Measurements from ENCODE around the gene CBX3. TPM values are rescaled to one million over a fixed set of nuclear protein-coding genes. Genes with fewer than 3 reads are reported as not detected.

Gene CBX3
- total RNA-seq, 2 donors from 2014 or later, result 213 to 219 TPM

DNA sequence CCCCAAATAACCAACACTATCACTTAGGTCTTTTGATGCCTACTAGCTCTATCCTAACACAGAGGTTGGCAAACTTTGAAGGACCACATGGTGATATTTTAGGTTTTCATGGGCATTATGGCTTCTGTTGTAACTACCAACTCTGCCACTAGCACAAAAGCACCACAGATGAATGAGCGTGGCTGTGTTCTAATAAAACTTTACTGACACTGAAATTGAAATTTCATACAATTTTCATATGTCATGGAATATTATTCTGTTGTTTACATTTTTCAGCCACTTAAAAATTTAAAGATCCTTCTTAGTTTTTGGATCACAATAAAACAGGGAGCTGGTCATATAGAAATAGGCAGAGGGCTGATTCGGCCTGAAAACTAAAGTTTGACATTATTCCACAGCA lies 26.4 kb downstream of the CBX3 start:
- Histone ChIP-seq H3K9me3 (ENCODE audit: control insufficient read depth, low read length) (no peaks in the 10 kb centered on the region), H3K4me3 (ENCODE audit: low read length) (no peak overlapping the region), H3K36me3 (ENCODE audit: control insufficient read depth, insufficient read depth, low read length) (no peaks in the 10 kb centered on the region), H3K4me1 (ENCODE audit: control insufficient read depth, insufficient read depth, low read length) (no peaks in the 10 kb centered on the region), H3K27ac (ENCODE audit: low read depth, low read length) (no peak overlapping the region), H3K9ac (ENCODE audit: extremely low read depth, low read length, poor library complexity, severe bottlenecking) (no peak overlapping the region), H3K27me3 (ENCODE audit: control insufficient read depth, insufficient read depth, low read length, poor library complexity, severe bottlenecking) (no peaks in the 10 kb centered on the region)
- 100% methylated on average over 2 of the region's 2 CpGs; no CpG with 5 or more reads in 1 of the 2 experiments for WGBS, 2 experiments (ENCODE audit: insufficient coverage in 1 of 2, insufficient read length in 1 of 2)
- Mint-ChIP-seq H3K4me1 (no peaks in the 10 kb centered on the region), H3K4me3 (no peak overlapping the region), H3K9me3 (peaks cover 11% of the 10 kb centered on the region), H3K36me3 (ENCODE audit: low read depth) (no peaks in the 10 kb centered on the region), H3K27ac (no peak overlapping the region), H3K27me3 (ENCODE audit: insufficient read depth) (no peaks in the 10 kb centered on the region)
- no peak for DNase-seq
- TF ChIP-seq, protein P1, sequence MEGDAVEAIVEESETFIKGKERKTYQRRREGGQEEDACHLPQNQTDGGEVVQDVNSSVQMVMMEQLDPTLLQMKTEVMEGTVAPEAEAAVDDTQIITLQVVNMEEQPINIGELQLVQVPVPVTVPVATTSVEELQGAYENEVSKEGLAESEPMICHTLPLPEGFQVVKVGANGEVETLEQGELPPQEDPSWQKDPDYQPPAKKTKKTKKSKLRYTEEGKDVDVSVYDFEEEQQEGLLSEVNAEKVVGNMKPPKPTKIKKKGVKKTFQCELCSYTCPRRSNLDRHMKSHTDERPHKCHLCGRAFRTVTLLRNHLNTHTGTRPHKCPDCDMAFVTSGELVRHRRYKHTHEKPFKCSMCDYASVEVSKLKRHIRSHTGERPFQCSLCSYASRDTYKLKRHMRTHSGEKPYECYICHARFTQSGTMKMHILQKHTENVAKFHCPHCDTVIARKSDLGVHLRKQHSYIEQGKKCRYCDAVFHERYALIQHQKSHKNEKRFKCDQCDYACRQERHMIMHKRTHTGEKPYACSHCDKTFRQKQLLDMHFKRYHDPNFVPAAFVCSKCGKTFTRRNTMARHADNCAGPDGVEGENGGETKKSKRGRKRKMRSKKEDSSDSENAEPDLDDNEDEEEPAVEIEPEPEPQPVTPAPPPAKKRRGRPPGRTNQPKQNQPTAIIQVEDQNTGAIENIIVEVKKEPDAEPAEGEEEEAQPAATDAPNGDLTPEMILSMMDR (conservative IDR thresholded peaks at IDR 0.05), result no peak

DNA sequence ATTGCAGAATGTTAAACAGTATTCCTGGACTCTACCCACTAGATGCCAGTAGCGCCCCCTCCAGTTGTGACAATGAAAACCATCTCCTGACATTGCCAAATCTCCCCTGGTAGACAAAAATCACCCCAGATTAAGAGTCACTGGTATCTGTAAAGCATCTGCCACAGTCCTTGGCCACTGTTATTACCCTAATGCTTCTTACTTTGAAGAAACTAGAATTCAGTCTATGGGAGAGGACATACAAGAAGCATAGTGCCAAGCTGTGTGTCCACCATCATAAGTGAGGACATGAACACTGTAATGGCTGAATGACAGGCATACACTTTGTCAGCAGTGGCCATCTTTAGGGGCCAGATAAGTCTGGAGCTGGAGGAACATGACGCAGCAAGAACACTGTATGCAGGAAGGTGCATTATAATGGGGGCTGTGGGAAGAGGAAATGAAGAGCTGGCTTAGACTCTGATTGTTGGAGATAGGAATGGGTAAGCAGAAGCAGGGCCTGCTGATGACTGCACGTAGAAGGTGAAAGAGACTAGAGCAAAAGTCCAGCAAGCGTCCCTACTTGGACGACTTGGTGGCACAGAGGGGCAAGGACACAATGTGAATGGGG lies 32.5 kb downstream of the CBX3 start:
- Histone ChIP-seq H3K4me1 (ENCODE audit: control insufficient read depth, insufficient read depth, low read length) (no peaks in the 10 kb centered on the region), H3K4me3 (ENCODE audit: low read length) (no peak overlapping the region), H3K9me3 (ENCODE audit: control insufficient read depth, low read length) (no peaks in the 10 kb centered on the region), H3K9ac (ENCODE audit: extremely low read depth, low read length, poor library complexity, severe bottlenecking) (no peak overlapping the region), H3K27me3 (ENCODE audit: control insufficient read depth, insufficient read depth, low read length, poor library complexity, severe bottlenecking) (no peaks in the 10 kb centered on the region), H3K27ac (ENCODE audit: low read depth, low read length) (no peak overlapping the region), H3K36me3 (ENCODE audit: control insufficient read depth, insufficient read depth, low read length) (no peaks in the 10 kb centered on the region)
- Mint-ChIP-seq H3K27me3 (ENCODE audit: insufficient read depth) (no peaks in the 10 kb centered on the region), H3K27ac (no peak overlapping the region), H3K4me1 (no peaks in the 10 kb centered on the region), H3K9me3 (peaks cover 2% of the 10 kb centered on the region), H3K36me3 (ENCODE audit: low read depth) (no peaks in the 10 kb centered on the region), H3K4me3 (no peak overlapping the region)
- DNase-seq, result no peak
- WGBS, 2 experiments (ENCODE audit: insufficient coverage in 1 of 2, insufficient read length in 1 of 2), result 86 to 88% methylated on average over 5 of the region's 5 CpGs
- TF ChIP-seq, protein P1 (conservative IDR thresholded peaks at IDR 0.05), result peak; percentile 35

DNA sequence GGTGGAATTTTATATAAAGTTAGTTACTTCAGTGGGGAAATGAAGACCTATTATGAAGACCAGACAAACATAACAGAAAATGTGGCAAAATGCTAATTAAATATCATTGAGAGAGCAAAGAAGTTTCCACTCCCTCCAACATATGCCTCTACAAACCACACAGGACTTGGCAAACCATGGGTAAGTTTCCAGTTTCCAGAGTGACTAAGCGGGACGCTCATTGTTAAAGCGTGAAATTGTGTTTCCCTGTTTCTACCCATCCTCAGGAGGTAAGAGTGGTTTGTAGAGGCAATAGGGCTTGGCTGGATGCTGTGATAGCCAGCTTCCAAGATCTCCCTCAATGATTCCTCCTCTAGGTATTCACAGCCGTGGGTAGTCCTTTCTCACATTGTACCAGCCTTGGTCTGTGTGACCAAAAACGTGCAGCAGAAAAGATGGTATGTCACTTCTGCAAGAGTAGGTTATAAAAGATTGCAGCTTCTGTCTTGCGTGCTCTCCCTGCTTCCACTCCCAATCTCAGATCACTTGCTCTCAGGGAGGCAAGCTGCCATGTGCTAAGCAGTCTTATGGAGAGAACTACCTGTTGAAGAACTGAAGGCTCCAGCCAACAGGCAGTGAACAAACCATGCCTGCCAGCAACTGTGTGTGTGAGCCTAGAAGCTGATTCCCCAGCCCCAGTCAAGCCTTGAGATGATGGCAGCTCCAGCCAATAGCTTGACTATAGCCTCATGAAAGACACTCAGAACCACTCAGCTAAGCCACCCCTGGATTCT lies 35.7 kb downstream of the CBX3 start:
- no peaks in the 10 kb centered on the region for H3K36me3 ChIP-seq (ENCODE audit: control insufficient read depth, insufficient read depth, low read length)
- DNase-seq, result no peak
- TF ChIP-seq, protein P1 (conservative IDR thresholded peaks at IDR 0.05), result no peak
- H3K4me3 ChIP-seq (ENCODE audit: low read length), result no peak overlapping the region
- no peaks in the 10 kb centered on the region for H3K4me1 ChIP-seq (ENCODE audit: control insufficient read depth, insufficient read depth, low read length)
- no peaks in the 10 kb centered on the region for H3K9me3 ChIP-seq (ENCODE audit: control insufficient read depth, low read length)
- H3K27ac Mint-ChIP-seq, result no peak overlapping the region
- no peak overlapping the region for H3K4me3 Mint-ChIP-seq
- H3K4me1 Mint-ChIP-seq, result no peaks in the 10 kb centered on the region
- H3K27me3 ChIP-seq (ENCODE audit: control insufficient read depth, insufficient read depth, low read length, poor library complexity, severe bottlenecking), result no peaks in the 10 kb centered on the region
- H3K9me3 Mint-ChIP-seq, result no peaks in the 10 kb centered on the region
- H3K36me3 Mint-ChIP-seq (ENCODE audit: low read depth), result no peaks in the 10 kb centered on the region
- no peak overlapping the region for H3K9ac ChIP-seq (ENCODE audit: extremely low read depth, low read length, poor library complexity, severe bottlenecking)
- H3K27ac ChIP-seq (ENCODE audit: low read depth, low read length), result no peak overlapping the region
- WGBS, 2 experiments (ENCODE audit: insufficient coverage in 1 of 2, insufficient read length in 1 of 2), result 92 to 100% methylated on average over 3 to 6 of the region's 6 CpGs
- no peaks in the 10 kb centered on the region for H3K27me3 Mint-ChIP-seq (ENCODE audit: insufficient read depth)

All from endodermal cell (in vitro differentiated cells).